Midbrain (tissue), 1 donor: Measurements from ENCODE around the gene CDC16.

ENCODE experiments used
- DNase-seq: peaks from one replicate; lab custom pipeline; 2025; lab: John Stamatoyannopoulos, UW

CDC16 gene

GRCh38 chr13:114303700-114304327, 69.1 kb downstream of the CDC16 start:
- DNase-seq, result no peak

- no peak for DNase-seq
These were observed 69.8 kb downstream of the CDC16 start for GRCh38 chr13:114304346-114305034.

DNA sequence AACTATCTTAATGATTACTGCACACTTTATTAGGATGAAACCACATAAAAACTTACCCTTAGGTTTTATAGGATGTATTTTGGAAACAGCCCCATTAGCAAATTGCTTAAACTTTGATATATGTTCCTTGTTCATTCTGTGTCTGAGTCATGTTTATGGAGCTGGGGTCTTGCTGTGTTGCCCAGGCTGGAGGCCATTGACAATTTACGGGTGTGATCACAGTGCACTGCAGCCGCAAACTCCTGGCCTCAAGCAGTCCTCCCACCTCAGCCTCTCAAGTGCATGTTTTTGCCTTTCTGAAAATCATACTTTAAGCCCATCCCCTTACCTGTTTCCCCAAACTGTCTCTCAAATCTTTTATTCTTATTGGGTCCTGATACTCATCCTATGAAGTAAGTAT, 74.4 kb downstream of the CDC16 start:
- DNase-seq, result no peak

- DNase-seq, result no peak
These were observed 75.2 kb downstream of the CDC16 start for GRCh38 chr13:114309806-114310410.

DNA sequence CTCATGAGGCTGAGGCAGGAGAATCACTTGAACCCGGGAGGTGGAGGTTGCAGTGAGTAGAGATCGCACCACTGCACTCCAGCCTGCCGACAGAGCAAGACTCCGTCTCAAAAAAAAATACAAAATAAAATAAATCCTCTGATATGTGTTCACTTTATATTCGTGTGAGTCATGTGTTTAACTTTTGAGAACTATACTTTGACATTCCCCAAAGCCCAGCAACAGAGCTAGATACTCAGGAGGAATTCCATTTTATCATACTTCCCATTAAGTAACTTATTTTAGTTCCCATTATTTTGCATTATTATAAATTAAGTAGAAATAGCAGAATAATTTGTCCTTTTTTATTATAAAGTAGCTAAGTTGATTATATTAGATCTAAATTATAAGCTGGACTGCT, 76.3 kb downstream of the CDC16 start:
- DNase-seq, result no peak

- DNase-seq, result no peak
These were observed 76.7 kb downstream of the CDC16 start for GRCh38 chr13:114311387-114311786.

GRCh38 chr13:114311908-114312307, 77.2 kb downstream of the CDC16 start:
- no peak for DNase-seq

DNA sequence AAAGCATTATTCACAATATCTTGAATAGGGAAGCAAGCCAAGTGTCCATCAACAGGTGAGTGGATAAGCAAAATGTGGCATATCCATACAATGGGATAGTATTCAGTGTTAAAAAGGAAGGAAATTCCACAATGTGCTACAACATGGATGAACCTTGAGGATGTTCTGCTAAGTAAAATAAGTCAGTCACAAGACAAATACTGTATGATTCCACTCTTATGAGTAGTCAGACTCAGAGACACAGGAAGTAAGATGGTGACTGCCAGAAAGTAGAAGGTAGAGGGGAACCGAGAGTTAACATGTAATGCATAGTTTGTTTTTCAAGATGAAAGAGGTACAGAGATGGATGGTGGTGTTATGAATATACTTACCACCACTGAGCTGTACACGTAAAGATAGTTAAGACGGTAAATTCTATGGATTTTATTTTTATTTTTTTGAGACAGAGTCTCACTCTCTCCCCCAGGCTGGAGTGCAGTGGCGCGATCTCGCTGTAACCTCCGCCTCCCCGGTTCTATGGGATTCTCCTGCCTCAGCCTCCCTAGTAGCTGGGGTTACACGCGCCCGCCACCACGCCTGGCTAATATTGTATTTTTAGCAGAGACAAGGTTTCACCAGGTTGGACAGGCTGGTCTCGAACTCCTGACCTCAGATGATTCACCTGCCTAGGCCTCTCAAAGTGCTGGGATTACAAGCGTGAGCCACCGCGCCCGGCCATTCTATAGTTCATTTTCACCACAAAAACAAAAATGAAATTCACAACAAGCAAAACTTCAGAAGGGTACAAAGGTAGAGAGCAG, 78.6 kb downstream of the CDC16 start:
- no peak for DNase-seq

GRCh38 chr13:114314074-114314912, 79.6 kb downstream of the CDC16 start, which contains the start of gene CHAMP1:
TSS of gene CHAMP1 (plus strand) at chr13:114314503. CDS start at chr13:114323843, 9,340 bp downstream.
- DNase-seq, result peak; percentile 96

DNA sequence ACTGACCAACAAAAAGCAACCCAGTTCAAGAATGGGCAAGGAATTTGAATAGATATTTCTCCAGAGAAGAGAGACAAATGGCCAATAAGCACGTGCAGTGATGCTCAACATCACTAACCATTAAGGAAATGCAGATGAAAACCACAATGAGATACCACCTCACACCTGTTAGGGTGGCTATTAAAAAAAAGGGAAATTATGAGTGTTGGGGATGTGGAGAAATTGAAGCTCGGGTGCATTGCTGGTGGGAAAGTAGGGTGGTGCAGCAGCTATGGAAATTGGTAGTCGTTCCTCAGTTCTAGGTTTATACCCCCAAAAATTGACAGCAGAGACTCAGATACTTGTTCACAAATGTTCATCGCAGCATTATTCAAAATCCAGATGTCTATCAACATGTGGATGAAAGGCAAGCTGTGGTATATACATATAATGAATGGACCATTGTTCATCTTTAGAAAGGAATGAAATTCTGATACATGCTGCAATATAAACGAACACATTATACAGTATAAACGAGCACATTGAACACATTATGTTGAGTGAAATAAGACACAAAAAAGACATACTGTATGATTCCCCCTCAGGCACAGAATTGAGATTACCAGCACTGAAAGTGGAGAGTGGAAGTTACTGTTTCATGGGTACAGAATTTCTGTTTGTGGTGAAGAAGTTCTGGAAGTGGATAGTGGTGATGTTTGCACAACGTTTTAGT, 80.5 kb downstream of the CDC16 start:
- no peak for DNase-seq

DNA sequence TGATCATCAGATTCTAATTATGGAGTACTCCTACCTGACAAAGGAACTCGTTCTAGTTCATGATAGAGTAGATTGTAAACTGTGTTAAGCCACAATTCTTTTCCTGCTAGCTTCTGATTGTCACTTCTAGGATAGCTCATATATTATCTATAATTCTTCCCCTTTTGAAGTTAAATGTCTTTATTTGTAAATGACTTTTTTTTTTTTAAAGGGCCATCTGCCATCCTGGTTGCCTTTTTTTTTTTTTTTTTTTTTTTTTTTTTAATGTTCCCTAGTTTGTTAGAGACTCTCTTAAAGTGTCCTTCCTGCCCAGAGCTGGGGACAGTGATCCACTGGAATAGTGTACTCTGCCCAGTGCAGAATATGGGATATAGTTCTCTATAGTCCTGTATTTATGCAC, 83.9 kb downstream of the CDC16 start:
- DNase-seq, result no peak

GRCh38 chr13:114319441-114319913, 84.8 kb downstream of the CDC16 start:
- no peak for DNase-seq

- no peak for DNase-seq
These were observed 85.4 kb downstream of the CDC16 start for GRCh38 chr13:114320065-114320464.

GRCh38 chr13:114321256-114321655, 86.6 kb downstream of the CDC16 start:
- DNase-seq, result no peak
